GM06990 (cell line): Measurements from ENCODE around the gene PTPN3.

Experiments used
- DNase-seq: peaks from one replicate; pipeline ENCODE4 v3.0.0-alpha.2; 2011; ENCODE audit not compliant: insufficient read length; ENCODE audit errors: extremely low read depth
- H3K27me3 ChIP-seq: replicated peaks from 2 replicates; pipeline ENCODE4 v1.6.0; 2011; ENCODE audit warnings: low read length; ENCODE audit not compliant: control insufficient read depth, insufficient read depth
- H3K36me3 ChIP-seq: 2 replicates; pipeline ENCODE4 v1.5.1; 2011; ENCODE audit warnings: low read length; ENCODE audit not compliant: control insufficient read depth, insufficient read depth
- H3K4me3 ChIP-seq: replicated peaks from 2 replicates; pipeline ENCODE4 v1.5.1; 2011; ENCODE audit warnings: low read depth, mild to moderate bottlenecking, control low read depth, low read length
- TF ChIP-seq, protein P1 (sequence below): IDR thresholded peaks from 2 replicates; pipeline ENCODE4 v1.5.1; 2011; ENCODE audit warnings: low read length, control low read depth, mild to moderate bottlenecking, inconsistent platforms; ENCODE audit not compliant: insufficient read depth, poor library complexity, severe bottlenecking

Gene PTPN3

GRCh38 chr9:109467936-109468335, 30.2 kb downstream of the PTPN3 start:
- Histone ChIP-seq H3K27me3 (no peaks in the 10 kb centered on the region), H3K36me3 (no peaks in the 10 kb centered on the region), H3K4me3 (no peak overlapping the region)
- TF ChIP-seq, protein P1, sequence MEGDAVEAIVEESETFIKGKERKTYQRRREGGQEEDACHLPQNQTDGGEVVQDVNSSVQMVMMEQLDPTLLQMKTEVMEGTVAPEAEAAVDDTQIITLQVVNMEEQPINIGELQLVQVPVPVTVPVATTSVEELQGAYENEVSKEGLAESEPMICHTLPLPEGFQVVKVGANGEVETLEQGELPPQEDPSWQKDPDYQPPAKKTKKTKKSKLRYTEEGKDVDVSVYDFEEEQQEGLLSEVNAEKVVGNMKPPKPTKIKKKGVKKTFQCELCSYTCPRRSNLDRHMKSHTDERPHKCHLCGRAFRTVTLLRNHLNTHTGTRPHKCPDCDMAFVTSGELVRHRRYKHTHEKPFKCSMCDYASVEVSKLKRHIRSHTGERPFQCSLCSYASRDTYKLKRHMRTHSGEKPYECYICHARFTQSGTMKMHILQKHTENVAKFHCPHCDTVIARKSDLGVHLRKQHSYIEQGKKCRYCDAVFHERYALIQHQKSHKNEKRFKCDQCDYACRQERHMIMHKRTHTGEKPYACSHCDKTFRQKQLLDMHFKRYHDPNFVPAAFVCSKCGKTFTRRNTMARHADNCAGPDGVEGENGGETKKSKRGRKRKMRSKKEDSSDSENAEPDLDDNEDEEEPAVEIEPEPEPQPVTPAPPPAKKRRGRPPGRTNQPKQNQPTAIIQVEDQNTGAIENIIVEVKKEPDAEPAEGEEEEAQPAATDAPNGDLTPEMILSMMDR: no peak
- no peak for DNase-seq

- no peak for DNase-seq
- TF ChIP-seq, protein P1: no peak
- Histone ChIP-seq H3K4me3 (no peak overlapping the region), H3K27me3 (no peaks in the 10 kb centered on the region), H3K36me3 (no peaks in the 10 kb centered on the region)
Observed at GRCh38 chr9:109466623-109467590, 31.2 kb downstream of the PTPN3 start.

DNA sequence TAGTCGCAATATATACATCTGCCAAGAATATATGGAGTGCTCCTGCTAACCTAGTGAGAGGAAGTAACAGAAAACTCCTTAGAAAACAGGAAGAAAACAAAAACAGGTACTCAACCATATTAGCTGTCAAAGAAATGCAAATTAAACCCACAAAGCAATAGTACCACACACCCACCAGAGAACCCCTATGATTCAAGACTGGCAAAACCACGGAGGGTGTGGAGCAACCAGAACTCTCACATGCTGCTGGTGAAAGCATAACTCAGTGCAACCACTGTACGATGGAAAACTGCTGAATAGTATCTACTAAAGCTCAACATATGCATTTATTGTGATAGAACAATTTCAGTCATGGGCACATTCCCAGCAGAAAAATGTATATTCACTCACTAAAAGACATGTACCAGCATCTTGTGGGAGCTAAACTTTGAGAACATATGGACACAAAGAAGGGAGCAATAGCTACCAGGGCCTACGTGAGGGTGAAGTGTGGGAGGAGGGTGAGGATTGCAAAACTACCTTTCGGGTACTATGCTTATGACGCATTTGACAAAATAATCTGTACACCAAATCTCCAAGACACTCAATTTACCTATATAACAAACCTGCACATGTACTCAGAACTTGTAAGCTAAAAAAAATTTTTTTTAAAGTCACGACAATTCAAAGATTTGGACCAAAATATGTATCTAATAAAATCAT, 34.0 kb downstream of the PTPN3 start:
- DNase-seq: no peak
- H3K36me3 ChIP-seq: no peaks in the 10 kb centered on the region
- TF ChIP-seq, protein P1: no peak
- no peaks in the 10 kb centered on the region for H3K27me3 ChIP-seq
- no peak overlapping the region for H3K4me3 ChIP-seq

DNA sequence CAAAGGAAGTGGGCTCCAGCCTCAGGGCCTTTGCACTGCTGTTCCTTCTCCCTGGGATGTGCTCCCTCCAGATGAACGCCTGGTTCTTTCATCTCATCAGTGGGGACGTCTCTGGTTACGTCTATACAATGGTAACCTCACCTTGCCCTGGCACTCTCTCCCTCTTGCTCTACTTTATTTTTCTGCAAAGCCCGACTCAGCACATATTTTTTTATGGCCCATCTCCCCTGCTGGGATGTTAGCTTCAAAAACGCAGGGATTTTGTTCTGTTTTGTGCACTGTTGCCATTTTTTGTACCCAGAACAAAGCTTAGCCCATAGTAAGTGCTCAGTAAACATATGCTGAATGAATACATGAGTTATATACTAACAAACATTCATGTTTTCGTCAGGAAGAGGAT, 37.5 kb downstream of the PTPN3 start:
- Histone ChIP-seq H3K27me3 (no peaks in the 10 kb centered on the region), H3K36me3 (no peaks in the 10 kb centered on the region), H3K4me3 (no peak overlapping the region)
- no peak for DNase-seq
- TF ChIP-seq, protein P1: no peak

DNA sequence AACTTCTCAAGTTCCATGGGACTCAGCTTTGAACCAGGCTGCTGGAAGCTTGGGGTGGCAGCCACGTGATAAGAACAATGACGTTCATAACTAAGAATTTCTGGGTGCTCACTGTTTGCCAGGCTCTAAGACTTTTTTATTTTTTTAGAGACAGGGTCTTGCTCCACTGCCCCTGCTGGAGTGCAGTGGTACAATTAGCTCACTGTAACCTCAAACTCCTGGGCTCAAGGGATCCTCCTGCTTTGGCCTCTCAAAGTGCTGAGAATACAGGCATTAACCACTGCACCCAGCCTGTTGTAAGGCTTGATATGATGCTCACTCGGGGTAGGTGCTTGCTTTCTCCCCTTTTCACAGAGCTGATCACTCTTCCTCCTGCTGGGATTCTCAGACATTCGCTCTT, 38.7 kb downstream of the PTPN3 start:
- H3K36me3 ChIP-seq: no peaks in the 10 kb centered on the region
- H3K4me3 ChIP-seq: no peak overlapping the region
- H3K27me3 ChIP-seq: no peaks in the 10 kb centered on the region
- TF ChIP-seq, protein P1: no peak
- DNase-seq: no peak
